ENCODE data around the gene CFAP299.

DNA sequence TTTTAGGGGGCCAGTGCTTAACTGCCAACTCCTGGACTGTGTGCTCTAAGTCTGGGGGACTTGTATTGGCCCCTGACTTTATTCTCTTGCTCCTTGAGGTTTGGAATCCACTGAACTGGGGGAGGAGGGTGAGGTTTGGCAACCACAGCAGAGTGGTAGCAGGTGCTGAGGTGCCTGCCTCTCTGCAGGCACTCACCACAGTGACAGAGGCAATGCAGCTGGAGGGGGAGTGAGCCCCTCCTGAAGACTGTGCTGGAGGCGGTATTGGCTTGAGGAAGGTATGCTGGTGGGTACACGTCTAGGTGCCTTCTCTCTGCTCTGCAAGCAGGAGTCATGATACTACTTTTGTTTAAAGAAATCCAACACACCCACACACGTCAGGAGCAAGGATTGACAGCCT lies 24.6 kb downstream of the CFAP299 start:
- no peak for TF ChIP-seq EZH2 (optimal IDR thresholded peaks at IDR 0.05; ENCODE audit: low read depth, low read length)
- TF ChIP-seq, protein P1, sequence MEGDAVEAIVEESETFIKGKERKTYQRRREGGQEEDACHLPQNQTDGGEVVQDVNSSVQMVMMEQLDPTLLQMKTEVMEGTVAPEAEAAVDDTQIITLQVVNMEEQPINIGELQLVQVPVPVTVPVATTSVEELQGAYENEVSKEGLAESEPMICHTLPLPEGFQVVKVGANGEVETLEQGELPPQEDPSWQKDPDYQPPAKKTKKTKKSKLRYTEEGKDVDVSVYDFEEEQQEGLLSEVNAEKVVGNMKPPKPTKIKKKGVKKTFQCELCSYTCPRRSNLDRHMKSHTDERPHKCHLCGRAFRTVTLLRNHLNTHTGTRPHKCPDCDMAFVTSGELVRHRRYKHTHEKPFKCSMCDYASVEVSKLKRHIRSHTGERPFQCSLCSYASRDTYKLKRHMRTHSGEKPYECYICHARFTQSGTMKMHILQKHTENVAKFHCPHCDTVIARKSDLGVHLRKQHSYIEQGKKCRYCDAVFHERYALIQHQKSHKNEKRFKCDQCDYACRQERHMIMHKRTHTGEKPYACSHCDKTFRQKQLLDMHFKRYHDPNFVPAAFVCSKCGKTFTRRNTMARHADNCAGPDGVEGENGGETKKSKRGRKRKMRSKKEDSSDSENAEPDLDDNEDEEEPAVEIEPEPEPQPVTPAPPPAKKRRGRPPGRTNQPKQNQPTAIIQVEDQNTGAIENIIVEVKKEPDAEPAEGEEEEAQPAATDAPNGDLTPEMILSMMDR (IDR thresholded peaks at IDR 0.05; ENCODE audit: low read length): no peak

Data from MM.1S (cell line).